Tibial artery (tissue), 4 donors: ENCODE results near the gene API5.
"Not testable (repeated sequence)": the region's sequence is repeated elsewhere in the genome, so short reads cannot be mapped to it uniquely, and the experiment has no call there.

Source experiments
- DNase-seq, 2 donors: peaks; one replicate each; pipeline ENCODE4 v3.0.0-alpha.2; 2019
- H3K27ac ChIP-seq, 2 donors: fragments of 200-600 bp; sonication (generic) in 1 of 2; 1 replicate in 1 of 2; 2 replicates in 1 of 2; pipeline ENCODE4 v1.5.1; 2018 to 2019; ENCODE audit warnings: mild to moderate bottlenecking in 1 of 2
- H3K27me3 ChIP-seq, 2 donors: fragments of 200-600 bp; sonication (generic) in 1 of 2; one replicate each; pipeline versions ENCODE4 v1.5.1 to v1.6.0; 2016 to 2019
- H3K36me3 ChIP-seq, 3 donors: fragments of 200-600 bp; sonication (generic) in 2 of 3; one replicate each; pipeline ENCODE4 v1.5.1; 2016 to 2019; ENCODE audit warnings: mild to moderate bottlenecking in 2 of 3
- H3K4me1 ChIP-seq, 4 donors: fragments of 200-600 bp; sonication (generic) in 2 of 4; 1 replicate in 3 of 4; 2 replicates in 1 of 4; pipeline ENCODE4 v1.5.1; 2016 to 2019
- H3K4me3 ChIP-seq, 2 donors: fragments of 200-600 bp; sonication (generic) in 1 of 2; 1 replicate in 1 of 2; 2 replicates in 1 of 2; pipeline ENCODE4 v1.5.1; 2018 to 2019; ENCODE audit warnings: mild to moderate bottlenecking in 2 of 2
- H3K9me3 ChIP-seq, 3 donors: fragments of 200-600 bp; sonication (generic) in 1 of 3; one replicate each; pipeline ENCODE4 v1.5.1; 2016 to 2019
- intact Hi-C: fragments of 100-400 bp; cut with DNase I; formaldehyde crosslinking; loops from one replicate; pipeline ENCODE4 v1.15.0; 2023; ENCODE audit warnings: low total_unique reads
- TF ChIP-seq, protein P1 (sequence below), 2 experiments: fragments of 200-600 bp in 1 of 2; fragments of 450-650 bp in 1 of 2; IDR thresholded peaks; one replicate each; pipeline ENCODE4 v1.5.1; 2017 to 2019; ENCODE audit warnings: antibody characterized with exemption in 2 of 2, mild to moderate bottlenecking in 1 of 2, moderate library complexity in 1 of 2

Gene API5

DNA sequence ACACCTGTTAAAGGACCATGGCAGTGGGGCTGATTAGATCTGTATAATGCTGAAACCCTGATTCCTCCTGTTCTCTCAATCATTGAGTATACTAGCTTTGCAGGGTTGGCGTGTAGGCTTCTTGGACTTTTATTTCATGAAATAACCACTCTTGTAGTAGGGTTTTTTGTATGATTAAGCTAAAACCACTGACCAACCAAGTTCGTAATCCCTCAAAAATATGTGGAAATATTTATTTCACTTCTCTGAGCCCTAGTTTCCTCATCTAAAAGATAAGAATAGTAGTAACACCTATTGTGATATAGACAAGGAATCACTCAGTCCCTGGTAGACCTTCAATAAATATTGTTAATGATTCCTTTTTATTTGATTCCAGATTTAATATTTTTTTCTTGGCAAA lies 4.2 kb downstream of the API5 start:
- no peak overlapping the region for H3K4me3 ChIP-seq
- DNase-seq = no peak
- intact Hi-C loops = no loop called here
- peaks cover 10 to 20% (median 18%) of the 10 kb centered on the region in 3 donors for H3K36me3 ChIP-seq
- no peak overlapping the region for H3K27ac ChIP-seq
- H3K27me3 ChIP-seq = no peaks in the 10 kb centered on the region
- TF ChIP-seq, protein P1, sequence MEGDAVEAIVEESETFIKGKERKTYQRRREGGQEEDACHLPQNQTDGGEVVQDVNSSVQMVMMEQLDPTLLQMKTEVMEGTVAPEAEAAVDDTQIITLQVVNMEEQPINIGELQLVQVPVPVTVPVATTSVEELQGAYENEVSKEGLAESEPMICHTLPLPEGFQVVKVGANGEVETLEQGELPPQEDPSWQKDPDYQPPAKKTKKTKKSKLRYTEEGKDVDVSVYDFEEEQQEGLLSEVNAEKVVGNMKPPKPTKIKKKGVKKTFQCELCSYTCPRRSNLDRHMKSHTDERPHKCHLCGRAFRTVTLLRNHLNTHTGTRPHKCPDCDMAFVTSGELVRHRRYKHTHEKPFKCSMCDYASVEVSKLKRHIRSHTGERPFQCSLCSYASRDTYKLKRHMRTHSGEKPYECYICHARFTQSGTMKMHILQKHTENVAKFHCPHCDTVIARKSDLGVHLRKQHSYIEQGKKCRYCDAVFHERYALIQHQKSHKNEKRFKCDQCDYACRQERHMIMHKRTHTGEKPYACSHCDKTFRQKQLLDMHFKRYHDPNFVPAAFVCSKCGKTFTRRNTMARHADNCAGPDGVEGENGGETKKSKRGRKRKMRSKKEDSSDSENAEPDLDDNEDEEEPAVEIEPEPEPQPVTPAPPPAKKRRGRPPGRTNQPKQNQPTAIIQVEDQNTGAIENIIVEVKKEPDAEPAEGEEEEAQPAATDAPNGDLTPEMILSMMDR (IDR thresholded peaks at IDR 0.05) = no peak
- H3K9me3 ChIP-seq = no peaks in the 10 kb centered on the region
- peaks cover 0 to 31% (median 21%) of the 10 kb centered on the region in 4 donors for H3K4me1 ChIP-seq

DNA sequence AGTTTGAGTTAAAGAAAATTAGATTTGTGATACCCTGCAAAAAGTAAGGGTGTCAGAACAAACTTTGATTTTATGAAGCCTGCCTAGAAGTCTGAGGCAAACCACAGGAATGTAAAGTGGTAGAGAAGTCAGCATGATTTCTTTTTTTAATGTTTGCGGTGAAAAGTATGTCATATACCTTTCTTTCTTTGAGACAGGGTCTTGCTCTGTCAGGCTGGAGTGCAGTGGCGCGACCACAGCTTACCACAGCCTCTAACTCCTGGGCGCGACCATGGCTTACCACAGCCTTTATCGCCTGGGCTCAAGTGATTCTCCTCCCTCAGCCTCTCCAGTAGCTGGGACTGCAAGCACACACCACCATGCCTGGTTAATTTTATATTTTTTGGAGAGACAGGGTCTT lies 4.7 kb downstream of the API5 start:
- Histone ChIP-seq H3K4me3 (no peak overlapping the region), H3K27ac (no peak overlapping the region), H3K4me1 (peaks cover 0 to 29% (median 20%) of the 10 kb centered on the region in 4 donors), H3K36me3 (peaks cover 14 to 25% (median 23%) of the 10 kb centered on the region in 3 donors), H3K9me3 (no peaks in the 10 kb centered on the region), H3K27me3 (no peaks in the 10 kb centered on the region)
- DNase-seq = no peak
- intact Hi-C loops = no loop called here
- TF ChIP-seq, protein P1 (IDR thresholded peaks at IDR 0.05) = no peak

DNA sequence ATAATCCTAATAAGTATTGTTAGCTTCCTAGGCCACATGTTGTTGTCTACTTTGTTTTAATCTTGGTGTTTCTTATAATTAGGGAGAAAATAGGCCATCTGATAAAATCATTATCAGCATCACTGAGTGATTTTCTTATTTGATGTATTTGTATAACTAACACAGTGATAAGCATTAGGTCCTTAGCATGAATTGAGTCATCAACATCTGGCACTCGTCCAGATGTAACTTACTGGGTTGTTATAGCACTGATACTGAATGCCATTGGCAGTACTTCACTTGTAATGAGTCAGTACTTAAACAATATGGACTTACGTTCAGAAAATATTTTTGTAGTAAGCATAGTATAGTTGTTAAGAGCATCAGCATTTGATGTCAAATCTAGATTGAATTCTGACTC lies 16.2 kb downstream of the API5 start:
- Histone ChIP-seq H3K36me3 (peaks cover 86 to 98% (median 96%) of the 10 kb centered on the region in 3 donors), H3K9me3 (no peaks in the 10 kb centered on the region)
- TF ChIP-seq, protein P1 (IDR thresholded peaks at IDR 0.05) = no peak

DNA sequence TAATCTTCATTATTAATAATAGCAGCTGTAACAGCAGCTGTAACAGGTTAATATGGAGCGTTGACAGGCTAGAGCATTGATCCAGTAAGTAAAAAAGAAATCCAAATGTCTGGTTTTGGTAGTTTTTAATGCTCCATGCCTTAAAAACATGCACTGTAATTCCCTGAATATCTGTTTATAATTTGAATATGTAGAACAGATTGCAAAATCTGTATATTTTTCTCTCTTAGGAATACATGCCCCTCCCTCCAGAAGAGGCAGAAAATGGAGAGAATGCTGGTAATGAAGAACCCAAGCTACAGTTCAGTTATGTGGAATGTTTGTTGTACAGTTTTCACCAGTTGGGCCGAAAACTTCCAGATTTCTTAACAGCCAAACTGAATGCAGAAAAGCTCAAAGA lies 16.7 kb downstream of the API5 start:
- no peak for DNase-seq
- TF ChIP-seq, protein P1 (IDR thresholded peaks at IDR 0.05) = no peak
- H3K4me3 ChIP-seq = no peak overlapping the region
- no peaks in the 10 kb centered on the region for H3K27me3 ChIP-seq
- no peaks in the 10 kb centered on the region for H3K9me3 ChIP-seq
- no peak overlapping the region for H3K27ac ChIP-seq
- intact Hi-C loops = no loop called here
- peaks cover 86 to 98% (median 96%) of the 10 kb centered on the region in 3 donors for H3K36me3 ChIP-seq
- no peaks in the 10 kb centered on the region for H3K4me1 ChIP-seq

More for the DNA sequence above, 16.2 kb downstream of the API5 start:
- DNase-seq = no peak
- no peaks in the 10 kb centered on the region for H3K4me1 ChIP-seq
- H3K27me3 ChIP-seq = no peaks in the 10 kb centered on the region
- no peak overlapping the region for H3K27ac ChIP-seq
- no peak overlapping the region for H3K4me3 ChIP-seq
- intact Hi-C loops = no loop called here

DNA sequence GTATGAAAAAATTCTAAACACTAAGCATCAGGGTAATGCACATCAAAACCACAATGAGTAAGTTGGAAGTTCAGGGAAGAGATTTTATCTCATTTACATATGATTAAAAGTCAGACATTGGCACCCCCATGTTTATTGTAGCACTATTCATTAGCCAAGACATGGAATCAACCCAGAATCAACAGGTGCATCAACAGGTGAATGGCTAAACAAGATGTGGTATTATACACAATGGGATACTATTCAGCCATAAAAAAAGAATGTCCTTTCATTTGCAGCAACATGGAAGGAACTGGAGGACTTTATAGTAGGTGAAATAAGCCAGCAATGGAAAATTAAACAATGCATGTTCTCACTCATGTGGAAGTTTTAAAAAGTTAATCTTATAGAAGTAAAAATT lies 29.4 kb downstream of the API5 start:
- TF ChIP-seq, protein P1 (IDR thresholded peaks at IDR 0.05) = no peak
- Histone ChIP-seq H3K36me3 (peaks cover 42 to 49% (median 47%) of the 10 kb centered on the region in 3 donors), H3K9me3 (no peaks in the 10 kb centered on the region), H3K27me3 (no peaks in the 10 kb centered on the region), H3K27ac (no peak overlapping the region), H3K4me1 (no peaks in the 10 kb centered on the region), H3K4me3 (no peak overlapping the region)
- intact Hi-C loops = no loop called here
- DNase-seq = no peak

DNA sequence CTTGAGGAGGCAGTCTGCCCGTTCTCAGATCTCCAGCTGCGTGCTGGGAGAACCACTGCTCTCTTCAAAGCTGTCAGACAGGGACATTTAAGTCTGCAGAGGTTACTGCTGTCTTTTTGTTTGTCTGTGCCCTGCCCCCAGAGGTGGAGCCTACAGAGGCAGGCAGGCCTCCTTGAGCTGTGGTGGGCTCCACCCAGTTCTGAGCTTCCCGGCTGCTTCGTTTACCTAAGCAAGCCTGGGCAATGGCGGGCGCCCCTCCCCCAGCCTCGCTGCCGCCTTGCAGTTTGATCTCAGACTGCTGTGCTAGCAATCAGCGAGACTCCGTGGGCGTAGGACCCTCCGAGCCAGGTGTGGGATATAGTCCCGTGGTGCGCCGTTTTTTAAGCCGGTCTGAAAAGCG lies 39.6 kb downstream of the API5 start:
- H3K4me1 ChIP-seq, H3K36me3 ChIP-seq, intact Hi-C loops, H3K4me3 ChIP-seq, H3K9me3 ChIP-seq, H3K27ac ChIP-seq, H3K27me3 ChIP-seq, DNase-seq: not testable (repeated sequence)
